ENCODE results near the gene ADPRHL1. TPM values are rescaled to one million over a fixed set of nuclear protein-coding genes. Genes with fewer than 3 reads are reported as not detected.

ADPRHL1 gene
- total RNA-seq, 4 donors from 2014 or later: 0.72 to 2.7 (median 1.7) TPM

GRCh38 chr13:113470073-113470472 lies 16.8 kb upstream of the ADPRHL1 start:
- DNase-seq (ENCODE audit: low spot score): no peak

DNA sequence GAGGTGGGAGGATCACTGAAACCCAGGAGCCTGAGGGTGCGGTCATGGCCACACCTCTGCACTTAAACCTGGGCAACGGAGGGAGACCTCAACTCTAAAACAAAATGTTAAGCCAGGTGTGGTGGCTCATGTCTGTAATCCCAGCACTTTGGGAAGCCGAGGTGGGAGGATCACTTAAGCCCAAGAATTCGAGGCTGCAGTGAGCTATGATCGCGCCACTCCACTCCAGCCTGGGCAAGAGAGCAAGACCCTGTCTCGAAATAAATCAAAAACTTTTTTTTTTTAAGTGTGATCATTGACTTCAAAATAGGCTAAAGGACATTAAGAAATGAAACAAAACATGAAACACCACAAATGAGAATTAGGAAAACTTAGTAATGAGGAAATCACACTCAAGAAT lies 16.3 kb upstream of the ADPRHL1 start:
- ATAC-seq (ENCODE audit: low FRiP score) (no peak), DNase-seq (ENCODE audit: low spot score) (no peak)
- TF ChIP-seq CTCF (IDR thresholded peaks at IDR 0.05): no peak

More at GRCh38 chr13:113470073-113470472, 16.8 kb upstream of the ADPRHL1 start:
- TF ChIP-seq CTCF (IDR thresholded peaks at IDR 0.05): no peak
- ATAC-seq (ENCODE audit: low FRiP score): no peak

DNA sequence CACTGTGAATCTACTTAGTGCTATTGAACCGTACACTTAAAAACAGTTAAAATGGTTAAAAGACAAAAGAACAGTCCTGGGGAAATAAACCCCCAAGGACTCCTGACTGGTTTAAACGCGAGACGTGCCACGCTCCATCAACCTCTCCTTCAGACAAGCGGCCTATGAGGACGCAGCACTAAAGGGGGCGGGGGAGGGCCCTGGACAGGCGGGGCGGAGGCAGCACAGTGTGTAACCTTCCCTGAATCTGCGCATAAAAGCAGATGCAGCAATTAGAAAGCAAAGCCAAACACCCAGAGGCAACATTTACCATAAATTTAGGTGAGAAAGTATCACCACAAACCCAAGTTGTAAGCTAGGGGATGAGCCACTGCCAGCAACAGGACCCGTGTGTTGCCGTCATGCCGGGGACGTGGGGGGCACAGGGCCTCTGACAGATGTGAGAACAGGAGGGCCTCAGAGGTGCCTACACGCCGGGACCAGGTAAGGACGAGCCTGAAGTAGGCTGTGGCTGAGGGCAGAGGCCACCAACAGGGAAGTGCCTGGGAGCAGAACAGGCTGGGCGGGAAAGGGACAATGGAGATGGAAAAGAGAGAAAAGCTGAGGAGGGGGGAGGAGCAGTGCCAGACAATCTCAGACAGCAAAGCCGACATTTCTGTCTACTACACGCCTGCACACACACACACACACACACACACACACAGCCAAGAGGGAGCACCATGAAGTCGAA lies 15.3 kb upstream of the ADPRHL1 start:
- DNase-seq (ENCODE audit: low spot score) (no peak), ATAC-seq (ENCODE audit: low FRiP score) (no peak)
- TF ChIP-seq CTCF (IDR thresholded peaks at IDR 0.05): no peak

DNA sequence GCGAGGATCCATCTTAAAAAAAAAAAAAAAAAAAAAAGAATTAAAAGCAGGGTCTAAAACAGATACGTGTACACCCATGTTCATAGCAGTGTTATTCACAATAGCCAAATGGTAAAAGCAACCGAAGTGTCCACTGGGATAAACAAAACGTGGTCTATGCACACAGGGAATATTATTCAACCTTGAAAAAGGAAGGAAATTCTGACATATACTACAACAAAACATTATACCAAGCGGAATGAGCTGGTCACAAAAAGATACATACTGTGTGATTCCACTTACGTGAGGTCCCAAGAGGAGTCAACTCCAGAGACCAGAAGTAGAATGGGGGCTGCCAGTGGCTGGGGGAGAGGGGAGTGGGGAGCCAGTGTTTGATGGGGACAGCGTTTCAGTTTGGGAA lies 14.7 kb upstream of the ADPRHL1 start:
- ATAC-seq (ENCODE audit: low FRiP score) (no peak), DNase-seq (ENCODE audit: low spot score) (no peak)
- no peak for TF ChIP-seq CTCF (IDR thresholded peaks at IDR 0.05)

DNA sequence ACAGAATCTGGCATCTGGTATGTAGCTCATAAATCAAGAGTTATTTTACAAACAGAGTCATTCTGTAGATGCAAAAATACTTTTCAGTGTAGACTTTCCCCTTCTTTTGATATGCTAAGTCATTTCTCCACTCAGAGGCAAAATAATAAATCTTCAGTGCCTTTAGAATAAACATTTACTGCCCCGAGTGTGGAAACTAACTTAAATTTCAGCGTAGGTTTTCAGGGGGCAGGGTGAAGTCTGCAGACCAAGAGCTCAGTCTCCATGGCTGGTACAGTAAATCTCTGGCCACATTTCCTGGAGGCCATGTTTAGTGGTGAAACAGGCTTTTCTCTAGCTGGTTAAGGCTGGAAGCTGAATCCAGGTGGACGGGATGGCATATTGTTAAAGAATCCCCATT lies 13.1 kb upstream of the ADPRHL1 start:
- no peak for TF ChIP-seq CTCF (IDR thresholded peaks at IDR 0.05)
- DNase-seq (ENCODE audit: low spot score): no peak
- ATAC-seq (ENCODE audit: low FRiP score): no peak

- ATAC-seq (ENCODE audit: low FRiP score): no peak
- DNase-seq (ENCODE audit: low spot score): no peak
- no peak for TF ChIP-seq CTCF (IDR thresholded peaks at IDR 0.05)
These were observed 12.0 kb upstream of the ADPRHL1 start for GRCh38 chr13:113465300-113465699.

DNA sequence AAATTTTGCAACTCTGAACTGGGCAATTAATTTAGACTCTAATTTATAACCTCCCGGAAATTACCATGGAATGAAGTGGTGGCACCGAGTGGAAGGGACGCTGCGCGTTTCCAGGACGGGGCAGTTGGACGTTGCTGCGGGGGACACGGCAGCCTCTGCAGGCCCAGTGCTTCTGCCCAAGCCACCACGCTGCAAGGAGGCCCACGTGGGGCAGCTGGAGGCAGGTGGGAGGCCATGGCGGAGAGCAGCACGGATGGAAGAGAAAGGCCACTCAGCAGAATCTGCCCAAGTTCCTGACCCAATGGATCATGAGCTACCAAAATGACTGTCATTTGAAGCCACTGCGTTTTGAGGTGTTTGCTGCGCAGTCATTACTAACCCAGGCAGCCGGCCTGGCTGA lies 11.2 kb upstream of the ADPRHL1 start:
- TF ChIP-seq CTCF (IDR thresholded peaks at IDR 0.05): no peak
- no peak for DNase-seq (ENCODE audit: low spot score)
- no peak for ATAC-seq (ENCODE audit: low FRiP score)
